Suprapubic skin (tissue), 4 donors: ENCODE results near the gene FXYD4. TPM values are rescaled to one million over a fixed set of nuclear protein-coding genes. Genes with fewer than 3 reads are reported as not detected.

ENCODE experiments used
- DNase-seq, 2 donors: peaks; one replicate each; pipeline ENCODE4 v3.0.0-alpha.2; 2019; ENCODE audit warnings: low spot score in 2 of 2
- H3K27ac ChIP-seq: fragments of 200-600 bp; sonication (generic); one replicate; pipeline ENCODE4 v1.5.1; 2019
- H3K27me3 ChIP-seq: fragments of 200-600 bp; sonication (generic); one replicate; pipeline ENCODE4 v1.5.1; 2019
- H3K36me3 ChIP-seq: fragments of 200-600 bp; sonication (generic); one replicate; pipeline ENCODE4 v1.5.1; 2019
- H3K4me1 ChIP-seq: fragments of 200-600 bp; sonication (generic); one replicate; pipeline ENCODE4 v1.5.1; 2019
- H3K4me3 ChIP-seq: fragments of 200-600 bp; sonication (generic); one replicate; pipeline ENCODE4 v1.5.1; 2019; ENCODE audit warnings: mild to moderate bottlenecking
- H3K9me3 ChIP-seq: fragments of 200-600 bp; sonication (generic); one replicate; pipeline ENCODE4 v1.5.1; 2019
- CTCF ChIP-seq, 2 donors: fragments of 200-600 bp in 1 of 2; fragments of 450-650 bp in 1 of 2; sonication (generic) in 1 of 2; IDR thresholded peaks; one replicate each; pipeline ENCODE4 v1.5.1; 2016 to 2019; ENCODE audit warnings: antibody characterized with exemption in 2 of 2, mild to moderate bottlenecking in 1 of 2, moderate library complexity in 1 of 2
- EP300 ChIP-seq: sonication (generic); formaldehyde crosslinking; IDR thresholded peaks from one replicate; pipeline ENCODE4 v1.6.1; 2017; ENCODE audit warnings: antibody characterized with exemption
- POLR2A ChIP-seq, 2 donors: fragments of 450-650 bp; IDR thresholded peaks; one replicate each; pipeline ENCODE4 v1.6.1; 2017; ENCODE audit warnings: antibody characterized with exemption in 2 of 2, mild to moderate bottlenecking in 2 of 2, moderate library complexity in 2 of 2
- POLR2AphosphoS5 ChIP-seq, 3 donors: sonication (generic); formaldehyde crosslinking; IDR thresholded peaks; one replicate each; pipeline ENCODE4 v1.6.1; 2017; ENCODE audit warnings: antibody characterized with exemption in 3 of 3
- WGBS: methylation state at CpG from one replicate; pipeline ENCODE4 v1.1.5; 2018; 5-methylcytosine and 5-hydroxymethylcytosine counted together
- total RNA-seq, 4 donors: library from RNA; depleted of rRNA; stranded (reverse); fragments of >200 nt; gene quantifications; one replicate each; pipeline ENCODE4 v1.1.0, GENCODE V29; 2016

The FXYD4 gene
- total RNA-seq, 4 donors from 2014 or later, result not detected

GRCh38 chr10:43340619-43341018 is 30.8 kb upstream of the FXYD4 start:
- Histone ChIP-seq H3K4me1 (peaks cover 6% of the 10 kb centered on the region), H3K9me3 (no peaks in the 10 kb centered on the region), H3K27ac (no peak overlapping the region), H3K4me3 (no peak overlapping the region), H3K27me3 (peaks cover 12% of the 10 kb centered on the region), H3K36me3 (no peaks in the 10 kb centered on the region)
- no peak for DNase-seq
- TF ChIP-seq POLR2AphosphoS5 (IDR thresholded peaks at IDR 0.05), result no peak
- no peak for TF ChIP-seq EP300
- TF ChIP-seq POLR2A (IDR thresholded peaks at IDR 0.05), result no peak
- TF ChIP-seq CTCF (IDR thresholded peaks at IDR 0.05), result no peak
- 50% methylated on average over 9 of the region's 9 CpGs for WGBS

- DNase-seq, result no peak
- WGBS, result 84% methylated on average over 7 of the region's 7 CpGs
These were observed 30.0 kb upstream of the FXYD4 start for GRCh38 chr10:43341450-43341849.

GRCh38 chr10:43342279-43343125 is 28.9 kb upstream of the FXYD4 start:
- Histone ChIP-seq H3K36me3 (no peaks in the 10 kb centered on the region), H3K27me3 (peaks cover 12% of the 10 kb centered on the region), H3K4me3 (no peak overlapping the region), H3K9me3 (no peaks in the 10 kb centered on the region), H3K27ac (no peak overlapping the region), H3K4me1 (peaks cover 6% of the 10 kb centered on the region)
- DNase-seq, result no peak
- WGBS, result 90% methylated on average over 44 of the region's 49 CpGs
- no peak for TF ChIP-seq POLR2A (IDR thresholded peaks at IDR 0.05)
- no peak for TF ChIP-seq CTCF (IDR thresholded peaks at IDR 0.05)
- TF ChIP-seq EP300, result no peak
- TF ChIP-seq POLR2AphosphoS5 (IDR thresholded peaks at IDR 0.05), result no peak

More at GRCh38 chr10:43341450-43341849, 30.0 kb upstream of the FXYD4 start:
- no peaks in the 10 kb centered on the region for H3K36me3 ChIP-seq
- no peak overlapping the region for H3K27ac ChIP-seq
- no peak overlapping the region for H3K4me3 ChIP-seq
- H3K27me3 ChIP-seq, result peaks cover 12% of the 10 kb centered on the region
- TF ChIP-seq CTCF (IDR thresholded peaks at IDR 0.05) (no peak), POLR2AphosphoS5 (IDR thresholded peaks at IDR 0.05) (no peak), EP300 (no peak), POLR2A (IDR thresholded peaks at IDR 0.05) (no peak)
- peaks cover 6% of the 10 kb centered on the region for H3K4me1 ChIP-seq
- H3K9me3 ChIP-seq, result no peaks in the 10 kb centered on the region

- Histone ChIP-seq H3K4me1 (peaks cover 6% of the 10 kb centered on the region), H3K36me3 (no peaks in the 10 kb centered on the region), H3K27me3 (peaks cover 11% of the 10 kb centered on the region), H3K9me3 (no peaks in the 10 kb centered on the region), H3K4me3 (no peak overlapping the region), H3K27ac (no peak overlapping the region)
- no peak for TF ChIP-seq CTCF (IDR thresholded peaks at IDR 0.05)
- TF ChIP-seq POLR2A (IDR thresholded peaks at IDR 0.05), result no peak
- TF ChIP-seq EP300, result no peak
- no peak for TF ChIP-seq POLR2AphosphoS5 (IDR thresholded peaks at IDR 0.05)
- DNase-seq, result no peak
- 90% methylated on average over 15 of the region's 15 CpGs for WGBS
These were observed 28.3 kb upstream of the FXYD4 start for GRCh38 chr10:43343126-43343525.

GRCh38 chr10:43344051-43344450 is 27.4 kb upstream of the FXYD4 start:
- Histone ChIP-seq H3K4me3 (no peak overlapping the region), H3K36me3 (no peaks in the 10 kb centered on the region), H3K9me3 (no peaks in the 10 kb centered on the region), H3K27me3 (peaks cover 4% of the 10 kb centered on the region), H3K4me1 (peaks cover 6% of the 10 kb centered on the region), H3K27ac (no peak overlapping the region)
- 42% methylated on average over 7 of the region's 8 CpGs for WGBS
- TF ChIP-seq POLR2AphosphoS5 (IDR thresholded peaks at IDR 0.05) (no peak), POLR2A (IDR thresholded peaks at IDR 0.05) (no peak), CTCF (IDR thresholded peaks at IDR 0.05) (no peak), EP300 (no peak)
- no peak for DNase-seq
